Testis (tissue), 2 donors: ENCODE data around the gene ZFR.
"Not testable (repeated sequence)": the region's sequence is repeated elsewhere in the genome, so short reads cannot be mapped to it uniquely, and the experiment has no call there.

Experiments used
- CTCF ChIP-seq, 3 experiments: fragments of 450-650 bp in 2 of 3; fragments of 200-600 bp in 1 of 3; sonication (generic) in 1 of 3; IDR thresholded peaks; one replicate each; pipeline ENCODE4 v1.5.1; 2016 to 2019; ENCODE audit warnings: antibody characterized with exemption in 3 of 3, mild to moderate bottlenecking in 2 of 3, moderate library complexity in 1 of 3
- POLR2A ChIP-seq: fragments of 450-650 bp; IDR thresholded peaks from one replicate; pipeline ENCODE4 v1.6.1; 2017; ENCODE audit warnings: antibody characterized with exemption, mild to moderate bottlenecking, moderate library complexity

- not testable (repeated sequence) for TF ChIP-seq POLR2A; CTCF (IDR thresholded peaks at IDR 0.05)
These were observed 130.4 kb downstream of the ZFR start for GRCh38 chr5:32314152-32314488.
